Suprapubic skin (tissue), 4 donors: ENCODE measurements around the gene TBC1D16. TPM values are rescaled to one million over a fixed set of nuclear protein-coding genes. Genes with fewer than 3 reads are reported as not detected.
A peak's percentile ranks its signal among the peaks of the same experiment; 100 is the strongest.

Source experiments
- DNase-seq, 2 donors: peaks; one replicate each; pipeline ENCODE4 v3.0.0-alpha.2; 2019; ENCODE audit warnings: low spot score in 2 of 2
- H3K27ac ChIP-seq: fragments of 200-600 bp; sonication (generic); one replicate; pipeline ENCODE4 v1.5.1; 2019
- H3K27me3 ChIP-seq: fragments of 200-600 bp; sonication (generic); one replicate; pipeline ENCODE4 v1.5.1; 2019
- H3K36me3 ChIP-seq: fragments of 200-600 bp; sonication (generic); one replicate; pipeline ENCODE4 v1.5.1; 2019
- H3K4me1 ChIP-seq: fragments of 200-600 bp; sonication (generic); one replicate; pipeline ENCODE4 v1.5.1; 2019
- H3K4me3 ChIP-seq: fragments of 200-600 bp; sonication (generic); one replicate; pipeline ENCODE4 v1.5.1; 2019; ENCODE audit warnings: mild to moderate bottlenecking
- H3K9me3 ChIP-seq: fragments of 200-600 bp; sonication (generic); one replicate; pipeline ENCODE4 v1.5.1; 2019
- CTCF ChIP-seq, 2 donors: fragments of 200-600 bp in 1 of 2; fragments of 450-650 bp in 1 of 2; sonication (generic) in 1 of 2; IDR thresholded peaks; one replicate each; pipeline ENCODE4 v1.5.1; 2016 to 2019; ENCODE audit warnings: antibody characterized with exemption in 2 of 2, mild to moderate bottlenecking in 1 of 2, moderate library complexity in 1 of 2
- EP300 ChIP-seq: sonication (generic); formaldehyde crosslinking; IDR thresholded peaks from one replicate; pipeline ENCODE4 v1.6.1; 2017; ENCODE audit warnings: antibody characterized with exemption
- POLR2A ChIP-seq, 2 donors: fragments of 450-650 bp; IDR thresholded peaks; one replicate each; pipeline ENCODE4 v1.6.1; 2017; ENCODE audit warnings: antibody characterized with exemption in 2 of 2, mild to moderate bottlenecking in 2 of 2, moderate library complexity in 2 of 2
- POLR2AphosphoS5 ChIP-seq, 3 donors: sonication (generic); formaldehyde crosslinking; IDR thresholded peaks; one replicate each; pipeline ENCODE4 v1.6.1; 2017; ENCODE audit warnings: antibody characterized with exemption in 3 of 3
- WGBS: methylation state at CpG from one replicate; pipeline ENCODE4 v1.1.5; 2018; 5-methylcytosine and 5-hydroxymethylcytosine counted together
- total RNA-seq, 4 donors: library from RNA; depleted of rRNA; stranded (reverse); fragments of >200 nt; gene quantifications; one replicate each; pipeline ENCODE4 v1.1.0, GENCODE V29; 2016

TBC1D16 gene
- total RNA-seq, 4 donors from 2014 or later = 18.6 to 33.6 (median 22.7) TPM

DNA sequence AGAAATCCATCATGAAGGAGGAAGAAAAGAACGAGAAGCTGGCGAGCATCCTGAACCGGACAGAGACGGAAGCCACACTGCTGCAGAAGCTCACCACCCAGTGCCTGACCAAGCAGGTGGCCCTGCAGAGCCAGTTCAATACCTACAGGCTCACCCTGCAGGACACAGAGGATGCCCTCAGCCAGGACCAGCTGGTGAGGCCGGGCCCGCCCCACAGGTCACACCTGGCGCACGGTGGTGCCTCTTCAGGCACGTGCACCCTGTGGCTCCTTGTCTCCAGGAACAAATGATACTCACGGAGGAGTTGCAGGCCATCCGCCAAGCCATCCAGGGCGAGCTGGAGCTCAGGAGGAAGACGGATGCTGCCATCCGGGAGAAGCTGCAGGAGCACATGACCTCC is 45.9 kb upstream of the TBC1D16 start:
- H3K4me1 ChIP-seq = peaks cover 4% of the 10 kb centered on the region
- no peak for DNase-seq
- WGBS = 95% methylated on average over 12 of the region's 14 CpGs
- no peaks in the 10 kb centered on the region for H3K27me3 ChIP-seq
- no peaks in the 10 kb centered on the region for H3K9me3 ChIP-seq
- TF ChIP-seq CTCF (IDR thresholded peaks at IDR 0.05) (no peak), POLR2A (IDR thresholded peaks at IDR 0.05) (no peak), EP300 (no peak)
- no peak overlapping the region for H3K27ac ChIP-seq
- H3K36me3 ChIP-seq = no peaks in the 10 kb centered on the region
- H3K4me3 ChIP-seq = no peak overlapping the region

GRCh38 chr17:80080081-80080480 is 44.4 kb upstream of the TBC1D16 start:
- no peak for DNase-seq
- H3K9me3 ChIP-seq = no peaks in the 10 kb centered on the region
- H3K27ac ChIP-seq = no peak overlapping the region
- TF ChIP-seq EP300 (no peak), POLR2A (IDR thresholded peaks at IDR 0.05) (no peak), POLR2AphosphoS5 (IDR thresholded peaks at IDR 0.05) (no peak), CTCF (IDR thresholded peaks at IDR 0.05) (no peak)
- H3K27me3 ChIP-seq = no peaks in the 10 kb centered on the region
- no peak overlapping the region for H3K4me3 ChIP-seq
- H3K36me3 ChIP-seq = no peaks in the 10 kb centered on the region
- H3K4me1 ChIP-seq = peaks cover 4% of the 10 kb centered on the region
- WGBS = 87% methylated on average over 6 of the region's 6 CpGs

DNA sequence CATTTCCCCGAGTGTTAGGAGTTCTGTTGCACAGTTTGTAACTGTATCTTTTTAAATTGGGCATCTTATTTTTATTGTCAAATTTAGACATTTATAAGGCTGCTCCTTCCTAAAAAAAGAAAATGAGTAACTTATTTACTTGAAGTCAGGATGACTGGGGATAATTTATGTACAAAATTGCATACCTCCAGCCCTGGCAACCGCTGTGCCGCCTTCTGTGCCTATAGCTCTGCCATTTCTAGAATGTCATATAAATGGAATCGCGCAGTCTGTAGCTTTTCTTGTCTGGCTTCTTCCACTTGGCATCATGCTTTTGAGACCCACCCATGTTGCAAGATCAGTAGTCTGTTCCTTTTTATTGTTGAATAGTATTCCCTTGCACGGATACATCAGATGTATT is 36.7 kb upstream of the TBC1D16 start:
- peaks cover 19% of the 10 kb centered on the region for H3K4me1 ChIP-seq
- no peaks in the 10 kb centered on the region for H3K36me3 ChIP-seq
- H3K27ac ChIP-seq = no peak overlapping the region
- no peaks in the 10 kb centered on the region for H3K27me3 ChIP-seq
- WGBS = 86% methylated on average over 6 of the region's 6 CpGs
- no peak for TF ChIP-seq CTCF (IDR thresholded peaks at IDR 0.05)
- TF ChIP-seq POLR2AphosphoS5 (IDR thresholded peaks at IDR 0.05) = no peak
- TF ChIP-seq EP300 = no peak
- TF ChIP-seq POLR2A (IDR thresholded peaks at IDR 0.05) = no peak
- DNase-seq = no peak
- no peaks in the 10 kb centered on the region for H3K9me3 ChIP-seq
- H3K4me3 ChIP-seq = no peak overlapping the region

DNA sequence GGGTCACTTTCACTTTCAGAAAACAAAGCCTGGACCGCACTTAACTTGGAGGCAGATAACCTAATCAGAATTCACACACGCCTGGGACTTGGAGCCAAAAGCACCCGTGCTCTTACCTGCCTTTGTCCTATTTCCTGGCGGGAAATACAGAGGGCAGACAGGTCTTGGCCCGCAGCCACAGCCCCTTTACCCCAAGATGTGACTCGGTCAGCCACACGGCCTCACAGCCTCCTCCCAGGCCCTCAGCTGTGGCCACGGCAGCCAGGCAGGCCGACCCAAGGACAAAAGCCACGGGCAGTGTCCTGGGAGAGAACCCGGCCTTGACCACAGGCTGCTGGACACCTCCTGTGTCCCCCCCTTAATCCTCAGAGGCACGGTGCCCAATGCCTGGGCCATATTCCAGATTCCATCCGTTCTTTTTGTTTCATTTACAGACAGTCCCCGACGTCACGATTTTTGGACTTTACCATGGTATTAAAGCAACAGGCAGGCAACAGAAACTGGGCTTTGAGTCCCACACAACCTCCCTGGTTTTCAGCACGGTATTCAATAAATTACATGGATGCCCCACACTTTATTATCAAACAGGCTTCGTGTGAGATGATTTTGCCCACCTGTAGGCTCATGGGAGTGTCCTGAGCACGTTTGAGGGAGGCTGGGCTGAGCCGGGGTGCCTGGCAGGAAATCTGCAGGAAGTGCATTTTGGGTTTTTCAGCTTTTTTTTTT is 35.6 kb upstream of the TBC1D16 start:
- no peaks in the 10 kb centered on the region for H3K36me3 ChIP-seq

More for the DNA sequence above, 35.6 kb upstream of the TBC1D16 start:
- Histone ChIP-seq H3K9me3 (no peaks in the 10 kb centered on the region), H3K27me3 (no peaks in the 10 kb centered on the region), H3K4me1 (peaks cover 19% of the 10 kb centered on the region), H3K4me3 (peak overlapping the region; percentile 44), H3K27ac (peak overlapping the region; percentile 83)
- TF ChIP-seq POLR2AphosphoS5 (IDR thresholded peaks at IDR 0.05) (no peak), EP300 (no peak), CTCF (IDR thresholded peaks at IDR 0.05) (no peak), POLR2A (IDR thresholded peaks at IDR 0.05) (no peak)
- no peak for DNase-seq
- 49% methylated on average over 19 of the region's 20 CpGs for WGBS
